NCI-H2196 treated with DMSO at 0.1 percent for 48 hours (cell line): ENCODE results near the gene ATP6V0E1.
"Not testable (repeated sequence)": the region's sequence is repeated elsewhere in the genome, so short reads cannot be mapped to it uniquely, and the experiment has no call there.

ENCODE experiments used
- DNase-seq: peaks from one replicate; lab custom pipeline; 2025; ENCODE audit not compliant: unreplicated experiment; lab: John Stamatoyannopoulos, UW

Gene ATP6V0E1

DNA sequence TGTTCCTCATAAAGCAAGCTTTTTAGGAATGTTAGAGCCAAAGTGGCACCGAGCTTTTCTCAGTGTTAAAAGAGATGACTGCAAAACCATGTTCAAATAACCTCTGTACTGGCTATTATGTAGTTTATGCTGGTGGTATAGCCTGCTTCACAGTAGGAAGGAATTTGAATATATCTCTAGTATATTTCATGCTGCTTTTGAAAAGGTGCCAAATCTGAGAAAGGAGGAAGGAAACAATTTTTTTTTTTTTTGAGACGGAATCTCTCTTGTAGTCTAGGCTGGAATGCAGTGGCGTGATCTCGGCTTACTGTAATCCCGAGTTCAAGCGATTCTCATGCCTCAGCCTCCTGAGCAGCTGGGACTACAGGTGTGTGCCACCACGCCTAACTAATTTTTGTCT is 86.1 kb downstream of the ATP6V0E1 start:
- no peak for DNase-seq

DNA sequence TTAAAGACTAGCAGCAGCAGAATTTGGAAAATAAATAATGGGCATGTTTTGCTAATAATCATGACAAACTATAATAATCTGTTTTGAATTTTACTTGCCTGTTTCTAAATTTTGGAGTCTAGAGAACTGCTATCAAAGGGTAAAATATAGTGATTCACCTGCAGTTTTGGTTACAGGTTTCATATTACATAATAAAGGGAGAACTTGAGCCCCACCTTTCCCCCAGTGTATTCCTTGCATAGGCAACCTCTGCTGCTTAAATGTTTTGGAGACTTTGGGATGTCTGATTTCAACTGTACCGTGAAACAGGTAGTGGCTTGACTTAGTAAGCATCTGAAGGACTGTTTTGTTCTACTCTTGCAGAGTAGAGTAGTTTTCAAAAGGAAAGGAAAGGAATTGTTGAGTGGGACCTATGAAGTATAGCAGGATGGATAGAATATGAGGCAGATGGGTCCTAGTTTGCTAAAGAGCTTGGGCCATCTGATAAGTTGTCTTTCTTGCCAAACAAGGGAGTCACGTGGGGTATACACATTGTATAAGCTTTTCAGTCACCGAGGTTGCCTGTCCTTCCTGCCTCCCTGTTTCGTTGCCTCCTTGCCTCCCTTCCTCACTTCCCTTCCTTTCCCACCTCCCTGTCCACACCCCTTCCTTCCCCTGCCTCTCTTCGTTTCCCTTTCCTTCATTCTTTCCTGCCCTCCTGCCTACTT is 91.7 kb downstream of the ATP6V0E1 start:
- DNase-seq: no peak

DNA sequence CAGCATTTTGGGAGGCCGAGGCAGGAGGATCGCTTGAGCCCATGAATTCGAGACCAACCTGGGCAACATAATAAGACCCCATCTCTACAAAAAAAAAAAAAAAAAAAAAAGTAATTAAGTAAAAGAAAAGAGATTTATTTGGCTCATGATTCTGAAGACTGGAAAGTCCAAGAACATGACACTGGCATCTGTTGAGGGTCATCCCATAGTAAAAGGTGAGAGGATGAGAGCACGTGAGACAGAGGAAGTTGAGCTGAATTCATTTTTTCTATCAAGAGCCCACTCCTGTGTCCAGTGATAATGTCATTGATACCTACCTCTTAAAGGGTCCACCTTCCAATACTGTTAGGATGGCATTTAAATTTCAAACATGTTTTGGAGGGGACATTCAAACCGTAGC is 92.4 kb downstream of the ATP6V0E1 start:
- no peak for DNase-seq

DNA sequence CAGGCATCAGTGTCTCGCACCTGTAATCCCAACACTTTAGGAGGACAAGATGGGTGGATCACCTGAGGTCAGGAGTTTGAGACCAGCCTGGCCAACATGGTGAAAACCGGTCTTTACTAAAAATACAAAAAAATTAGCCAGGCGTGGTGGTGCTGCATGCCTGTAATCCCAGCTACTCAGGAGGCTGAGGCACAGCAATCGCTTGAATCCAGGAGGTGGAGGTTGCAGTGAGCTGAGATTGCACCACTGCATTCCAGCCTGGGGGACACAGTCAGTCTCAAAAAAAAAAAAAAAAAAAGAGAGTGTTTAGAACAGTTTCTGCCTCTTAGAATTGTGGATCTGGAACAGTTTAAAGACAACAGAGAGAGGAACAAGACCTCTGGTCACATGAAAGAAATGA is 92.9 kb downstream of the ATP6V0E1 start:
- not testable (repeated sequence) for DNase-seq

DNA sequence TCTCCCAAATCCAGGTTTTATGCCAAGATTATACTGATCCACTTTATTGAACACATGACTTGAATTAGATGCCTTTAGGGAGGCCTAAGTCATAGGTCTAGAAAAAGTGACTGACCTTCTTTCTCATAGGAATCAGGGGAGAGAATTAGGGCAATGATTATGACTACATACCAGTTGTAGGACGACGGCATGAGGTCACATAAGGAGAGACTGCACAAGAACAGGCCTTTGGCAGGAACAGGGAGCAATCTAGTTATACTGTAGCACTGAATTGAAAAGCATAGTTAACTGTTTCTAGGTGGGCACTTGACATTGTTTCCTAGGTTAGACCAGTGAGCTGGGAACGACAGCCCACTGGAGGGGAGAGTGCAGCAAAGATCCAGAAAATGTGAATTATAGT is 95.3 kb downstream of the ATP6V0E1 start:
- no peak for DNase-seq
